A549 (cell line): ENCODE measurements around the gene TRIM8.

Source experiments
- CEBPB ChIP-seq, 2 experiments: fragments of >200 bp in 1 of 2; sonication (Bioruptor Twin) in 1 of 2; formaldehyde crosslinking in 1 of 2; IDR thresholded peaks; 2 replicates each; pipeline ENCODE4 v1.6.1; 2012 to 2016
- CTCF ChIP-seq: fragments of >200 bp; sonication (Bioruptor Twin); formaldehyde crosslinking; IDR thresholded peaks from 3 replicates; pipeline ENCODE4 v1.5.1; 2016
- EHMT2 ChIP-seq: fragments of 200-600 bp; sonication (generic); IDR thresholded peaks from 2 replicates; pipeline ENCODE4 v1.6.1; 2016; ENCODE audit warnings: antibody characterized with exemption, low read depth, mild to moderate bottlenecking, moderate library complexity
- EP300 ChIP-seq, 2 experiments: fragments of >200 bp; sonication (Bioruptor Twin); formaldehyde crosslinking; IDR thresholded peaks; 2 replicates in 1 of 2; 3 replicates in 1 of 2; pipeline ENCODE4 v1.6.1; 2016 to 2017
- HOXA7 ChIP-seq: fragments of 250-450 bp; sonication (Bioruptor Pico); IDR thresholded peaks from 2 replicates; pipeline ENCODE4 v1.5.0; 2020; ENCODE audit warnings: mild to moderate bottlenecking, moderate library complexity
- JUN ChIP-seq, 2 experiments: fragments of >200 bp; sonication (Bioruptor Twin); formaldehyde crosslinking; IDR thresholded peaks; 2 replicates in 1 of 2; 3 replicates in 1 of 2; pipeline ENCODE4 v1.6.1; 2016 to 2017
- POLR2A ChIP-seq: IDR thresholded peaks from 2 replicates; pipeline ENCODE4 v1.6.1; 2012; ENCODE audit warnings: mild to moderate bottlenecking, low read length
- ZSCAN20 ChIP-seq: fragments of 250-450 bp; sonication (Bioruptor Pico); IDR thresholded peaks from 2 replicates; pipeline ENCODE4 v1.8.0; 2022; ENCODE audit warnings: mild to moderate bottlenecking, moderate library complexity

GRCh38 chr10:102691285-102692066, 47.2 kb downstream of the TRIM8 start:
- TF ChIP-seq EP300 (IDR thresholded peaks at IDR 0.05) (no peak), POLR2A (no peak), ZSCAN20 (CRISPR knock-in tag) (no peak), CTCF (no peak), JUN (IDR thresholded peaks at IDR 0.05) (no peak), EHMT2 (no peak), CEBPB (IDR thresholded peaks at IDR 0.05) (no peak), HOXA7 (CRISPR knock-in tag) (no peak)
